ENCODE results near the gene ADRA2C. TPM values are rescaled to one million over a fixed set of nuclear protein-coding genes. Genes with fewer than 3 reads are reported as not detected.
"Not testable (repeated sequence)": the region's sequence is repeated elsewhere in the genome, so short reads cannot be mapped to it uniquely, and the experiment has no call there.

The ADRA2C gene
- total RNA-seq, 1 donor from 2014 or later: 3.2 TPM

DNA sequence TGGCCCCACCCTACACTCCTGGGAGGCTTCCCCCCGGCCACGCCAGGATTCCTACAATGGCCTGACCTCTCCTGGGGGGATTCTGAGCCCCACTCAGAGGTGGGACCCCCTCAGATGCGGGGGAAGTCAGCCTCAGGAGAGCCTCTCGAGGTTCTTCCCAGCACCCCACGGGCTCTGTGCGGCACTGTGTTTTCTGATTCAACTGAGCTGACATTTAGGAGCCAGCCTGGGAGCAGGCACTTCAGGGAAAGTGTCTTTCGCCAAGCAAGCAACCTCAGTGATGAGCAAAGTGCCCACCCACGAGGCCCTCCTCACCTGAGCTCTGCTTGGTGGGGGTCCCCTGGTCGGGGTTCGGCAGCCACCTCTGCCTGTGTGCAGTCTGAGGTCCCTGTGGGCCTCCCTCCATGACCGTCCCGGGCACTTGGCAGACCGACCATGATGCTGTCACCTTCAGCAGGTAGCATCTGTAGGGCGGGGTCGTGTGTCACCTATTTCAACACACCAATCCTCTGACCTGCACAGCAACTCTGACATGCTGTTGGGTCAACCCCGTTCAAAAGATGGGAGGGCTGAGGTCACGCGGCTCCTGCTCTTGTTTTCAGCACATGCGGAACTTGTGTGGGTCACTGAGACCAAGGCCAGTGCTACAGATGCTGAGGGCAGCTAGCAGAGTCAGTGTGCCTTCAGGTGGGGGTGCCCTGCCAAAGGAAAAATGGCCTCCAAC, 46.2 kb downstream of the ADRA2C start:
- Mint-ChIP-seq H3K27ac (ENCODE audit: unreplicated experiment) (no peak overlapping the region), H3K4me1 (ENCODE audit: unreplicated experiment) (peaks cover 5% of the 10 kb centered on the region), H3K27me3 (ENCODE audit: unreplicated experiment) (peaks cover 7% of the 10 kb centered on the region), H3K9me3 (ENCODE audit: unreplicated experiment) (peaks cover 4% of the 10 kb centered on the region), H3K36me3 (ENCODE audit: low read depth, unreplicated experiment) (no peaks in the 10 kb centered on the region), H3K4me3 (ENCODE audit: unreplicated experiment) (no peak overlapping the region)
- TF ChIP-seq, protein P1, sequence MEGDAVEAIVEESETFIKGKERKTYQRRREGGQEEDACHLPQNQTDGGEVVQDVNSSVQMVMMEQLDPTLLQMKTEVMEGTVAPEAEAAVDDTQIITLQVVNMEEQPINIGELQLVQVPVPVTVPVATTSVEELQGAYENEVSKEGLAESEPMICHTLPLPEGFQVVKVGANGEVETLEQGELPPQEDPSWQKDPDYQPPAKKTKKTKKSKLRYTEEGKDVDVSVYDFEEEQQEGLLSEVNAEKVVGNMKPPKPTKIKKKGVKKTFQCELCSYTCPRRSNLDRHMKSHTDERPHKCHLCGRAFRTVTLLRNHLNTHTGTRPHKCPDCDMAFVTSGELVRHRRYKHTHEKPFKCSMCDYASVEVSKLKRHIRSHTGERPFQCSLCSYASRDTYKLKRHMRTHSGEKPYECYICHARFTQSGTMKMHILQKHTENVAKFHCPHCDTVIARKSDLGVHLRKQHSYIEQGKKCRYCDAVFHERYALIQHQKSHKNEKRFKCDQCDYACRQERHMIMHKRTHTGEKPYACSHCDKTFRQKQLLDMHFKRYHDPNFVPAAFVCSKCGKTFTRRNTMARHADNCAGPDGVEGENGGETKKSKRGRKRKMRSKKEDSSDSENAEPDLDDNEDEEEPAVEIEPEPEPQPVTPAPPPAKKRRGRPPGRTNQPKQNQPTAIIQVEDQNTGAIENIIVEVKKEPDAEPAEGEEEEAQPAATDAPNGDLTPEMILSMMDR (IDR thresholded peaks at IDR 0.05; ENCODE audit: unreplicated experiment): no peak
- DNase-seq (ENCODE audit: low spot score): no peak

GRCh38 chr4:3813151-3814052, 47.2 kb downstream of the ADRA2C start:
- Mint-ChIP-seq H3K36me3 (ENCODE audit: low read depth, unreplicated experiment) (no peaks in the 10 kb centered on the region), H3K27ac (ENCODE audit: unreplicated experiment) (no peak overlapping the region), H3K4me1 (ENCODE audit: unreplicated experiment) (no peaks in the 10 kb centered on the region), H3K27me3 (ENCODE audit: unreplicated experiment) (peaks cover 7% of the 10 kb centered on the region), H3K4me3 (ENCODE audit: unreplicated experiment) (no peak overlapping the region), H3K9me3 (ENCODE audit: unreplicated experiment) (peaks cover 4% of the 10 kb centered on the region)
- DNase-seq (ENCODE audit: low spot score): no peak
- TF ChIP-seq, protein P1 (IDR thresholded peaks at IDR 0.05; ENCODE audit: unreplicated experiment): no peak

DNA sequence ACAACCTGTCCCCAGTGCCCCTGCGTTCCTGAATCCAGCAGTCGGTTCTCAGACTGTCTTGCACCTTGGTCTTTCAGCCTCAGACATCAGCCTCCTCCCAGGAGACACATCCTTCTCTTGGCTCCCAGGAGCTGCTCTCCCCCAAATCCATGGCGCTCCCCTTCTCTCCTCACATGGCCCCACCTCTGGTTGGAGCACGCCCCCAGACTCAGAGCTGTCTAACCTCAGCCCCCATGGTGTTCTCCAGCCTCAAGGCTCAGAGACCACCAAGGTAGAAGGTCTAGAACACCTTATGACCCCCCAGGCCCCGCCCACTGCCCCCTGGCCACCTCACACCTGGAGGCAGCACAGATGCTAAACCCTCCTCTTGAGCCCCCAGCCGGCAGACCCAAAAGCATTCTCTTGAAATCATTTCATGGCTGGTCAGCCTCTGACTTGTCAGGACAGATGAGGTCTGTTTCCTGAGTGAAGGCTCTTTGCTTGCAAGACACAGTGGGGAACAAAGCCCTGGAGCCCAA, 47.9 kb downstream of the ADRA2C start:
- Mint-ChIP-seq H3K36me3 (ENCODE audit: low read depth, unreplicated experiment) (no peaks in the 10 kb centered on the region), H3K27ac (ENCODE audit: unreplicated experiment) (no peak overlapping the region), H3K4me3 (ENCODE audit: unreplicated experiment) (no peak overlapping the region), H3K4me1 (ENCODE audit: unreplicated experiment) (no peaks in the 10 kb centered on the region), H3K9me3 (ENCODE audit: unreplicated experiment) (peaks cover 4% of the 10 kb centered on the region), H3K27me3 (ENCODE audit: unreplicated experiment) (peaks cover 5% of the 10 kb centered on the region)
- no peak for DNase-seq (ENCODE audit: low spot score)
- TF ChIP-seq, protein P1 (IDR thresholded peaks at IDR 0.05; ENCODE audit: unreplicated experiment): no peak

DNA sequence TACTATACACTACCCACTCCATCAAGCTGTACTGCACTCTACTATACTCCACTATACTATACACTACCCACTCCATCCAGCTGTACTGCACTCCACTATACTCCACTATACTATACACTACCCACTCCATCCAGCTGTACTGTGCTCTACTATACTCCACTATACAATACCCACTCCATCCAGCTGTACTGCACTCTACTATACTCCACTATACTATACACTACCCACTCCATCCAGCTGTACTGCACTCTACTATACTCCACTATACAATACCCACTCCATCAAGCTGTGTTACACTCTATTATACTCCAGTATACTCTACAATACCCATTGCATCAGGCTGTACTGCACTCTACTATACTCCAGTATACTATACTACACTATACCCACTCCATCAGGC, 48.7 kb downstream of the ADRA2C start:
- not testable (repeated sequence) for H3K9me3 Mint-ChIP-seq (ENCODE audit: unreplicated experiment); DNase-seq (ENCODE audit: low spot score); H3K27me3 Mint-ChIP-seq (ENCODE audit: unreplicated experiment); H3K4me1 Mint-ChIP-seq (ENCODE audit: unreplicated experiment); H3K27ac Mint-ChIP-seq (ENCODE audit: unreplicated experiment); H3K4me3 Mint-ChIP-seq (ENCODE audit: unreplicated experiment); H3K36me3 Mint-ChIP-seq (ENCODE audit: low read depth, unreplicated experiment)

GRCh38 chr4:3816256-3816825, 50.2 kb downstream of the ADRA2C start:
- Mint-ChIP-seq H3K4me3 (ENCODE audit: unreplicated experiment) (no peak overlapping the region), H3K4me1 (ENCODE audit: unreplicated experiment) (no peaks in the 10 kb centered on the region), H3K27ac (ENCODE audit: unreplicated experiment) (no peak overlapping the region), H3K9me3 (ENCODE audit: unreplicated experiment) (no peaks in the 10 kb centered on the region), H3K27me3 (ENCODE audit: unreplicated experiment) (peaks cover 15% of the 10 kb centered on the region), H3K36me3 (ENCODE audit: low read depth, unreplicated experiment) (no peaks in the 10 kb centered on the region)
- no peak for DNase-seq (ENCODE audit: low spot score)
- TF ChIP-seq, protein P1 (IDR thresholded peaks at IDR 0.05; ENCODE audit: unreplicated experiment): no peak

Measured in endothelial cell (in vitro differentiated cells).